HG02938 (cell line): ENCODE results near the gene CFAP74.

Experiments
- ATAC-seq: cut with Tn5 transposase; IDR thresholded peaks from one replicate; pipeline ENCODE4 v1.9.1; 2021; ENCODE audit warnings: mild to moderate bottlenecking, moderate library complexity; ENCODE audit not compliant: unreplicated experiment

Gene CFAP74

DNA sequence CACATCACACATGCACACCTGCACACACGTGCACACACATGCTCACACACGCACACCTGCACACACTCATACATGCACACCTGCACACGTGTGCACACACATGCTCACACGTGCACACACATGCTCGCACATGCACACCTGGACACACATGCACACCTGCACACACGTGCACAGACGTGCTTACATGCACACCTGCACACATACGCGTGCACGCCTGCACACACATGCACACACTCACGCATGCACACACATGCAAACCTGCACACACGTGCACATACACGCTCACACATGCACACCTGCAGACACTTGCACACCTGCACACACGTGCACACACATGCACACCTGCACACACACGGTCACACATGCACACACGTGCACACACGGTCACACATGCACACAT lies 32.6 kb downstream of the CFAP74 start:
- ATAC-seq: no peak

DNA sequence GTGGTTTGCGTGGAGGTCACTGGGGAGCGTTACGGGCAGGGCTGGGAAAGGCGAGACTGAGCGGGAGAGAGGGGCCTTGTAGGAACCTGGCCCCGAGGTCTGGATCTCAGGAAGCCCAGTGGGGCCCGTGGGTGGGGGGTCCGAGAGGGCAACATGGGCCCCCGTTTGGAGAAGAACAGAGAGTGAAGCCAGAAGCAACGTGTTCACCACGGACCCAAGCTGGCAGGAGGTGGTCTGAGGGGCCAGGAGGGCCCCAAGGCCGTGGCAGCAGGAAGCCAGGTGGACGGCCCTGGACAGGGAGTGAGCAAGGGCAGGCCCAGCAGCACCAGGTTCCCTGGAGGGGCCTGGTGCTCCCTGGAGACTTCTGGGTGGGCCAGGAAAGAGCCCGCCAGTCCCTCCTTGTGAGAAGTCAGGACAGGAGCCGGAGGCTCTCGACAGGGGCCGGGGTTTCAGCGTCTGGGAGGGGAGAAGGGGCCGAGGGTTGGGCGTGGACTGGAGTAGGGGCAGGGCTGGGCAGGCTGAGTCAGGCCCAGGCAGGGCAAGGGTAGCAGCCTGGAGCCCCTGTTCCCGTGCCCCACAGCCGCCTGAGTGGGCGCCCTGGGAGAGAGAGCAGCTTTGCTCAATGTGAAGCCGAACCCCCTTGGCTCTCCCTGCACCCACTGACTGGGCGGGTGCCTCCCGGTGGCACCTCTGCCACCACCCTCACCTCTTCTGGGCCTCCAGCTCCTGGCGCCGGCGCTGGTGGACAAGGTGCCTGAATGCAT lies 33.5 kb downstream of the CFAP74 start:
- no peak for ATAC-seq

DNA sequence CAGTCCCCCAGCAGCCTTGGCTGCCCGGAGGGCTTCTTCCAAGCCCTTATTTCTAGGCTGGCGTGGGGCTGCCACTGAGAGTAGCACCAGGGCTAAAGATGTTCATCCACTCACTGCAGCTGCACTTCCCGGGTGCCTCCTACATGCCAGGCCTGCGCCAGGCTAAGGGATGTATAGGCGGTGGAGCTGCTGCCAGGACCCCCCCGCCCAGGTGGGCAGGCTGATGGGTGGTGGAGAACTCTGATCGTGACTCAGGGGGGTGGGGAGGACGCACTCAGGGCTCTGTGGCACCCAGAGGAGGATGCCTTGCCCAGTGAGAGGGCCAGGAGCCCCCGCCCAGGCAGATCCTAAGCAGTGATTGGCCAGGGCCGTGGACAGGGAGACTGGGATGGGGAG lies 34.1 kb downstream of the CFAP74 start:
- ATAC-seq: no peak

DNA sequence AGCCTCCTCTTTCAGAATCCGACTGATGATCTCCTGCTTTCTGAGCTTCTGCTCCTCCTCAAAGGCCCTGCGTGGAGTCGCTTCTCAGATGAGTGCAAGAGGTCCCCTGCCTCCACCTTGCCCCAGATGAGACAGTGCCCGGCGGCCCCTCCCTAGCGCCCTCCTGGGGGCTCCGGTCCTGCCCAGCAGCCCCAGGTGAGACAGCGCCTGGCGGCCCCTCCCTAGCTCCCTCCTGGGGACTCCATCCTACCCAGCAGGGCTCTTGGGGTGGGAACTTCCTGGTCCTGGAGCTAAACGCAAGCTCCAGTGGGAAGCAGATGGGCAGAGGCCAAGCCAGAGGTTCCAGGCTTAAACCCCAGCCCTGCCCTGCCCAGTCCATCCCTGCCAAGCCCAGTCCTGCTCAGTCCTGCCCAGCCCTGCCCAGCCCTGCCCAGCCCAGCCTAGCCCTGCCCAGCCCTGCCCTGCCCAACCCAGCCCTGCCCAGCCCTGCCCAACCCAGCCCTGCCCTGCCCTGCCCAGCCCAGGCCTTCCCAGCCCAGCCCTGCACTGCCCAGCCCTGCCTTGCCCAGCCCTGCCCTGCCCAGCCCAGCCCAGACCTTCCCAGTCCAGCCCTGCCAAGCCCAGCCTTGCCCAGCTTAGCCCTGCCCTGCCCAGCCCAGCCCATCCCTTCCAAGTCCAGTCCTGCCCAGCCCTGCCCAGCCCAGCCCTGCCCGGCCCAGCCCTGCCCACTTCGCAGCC lies 34.6 kb downstream of the CFAP74 start:
- ATAC-seq: no peak

DNA sequence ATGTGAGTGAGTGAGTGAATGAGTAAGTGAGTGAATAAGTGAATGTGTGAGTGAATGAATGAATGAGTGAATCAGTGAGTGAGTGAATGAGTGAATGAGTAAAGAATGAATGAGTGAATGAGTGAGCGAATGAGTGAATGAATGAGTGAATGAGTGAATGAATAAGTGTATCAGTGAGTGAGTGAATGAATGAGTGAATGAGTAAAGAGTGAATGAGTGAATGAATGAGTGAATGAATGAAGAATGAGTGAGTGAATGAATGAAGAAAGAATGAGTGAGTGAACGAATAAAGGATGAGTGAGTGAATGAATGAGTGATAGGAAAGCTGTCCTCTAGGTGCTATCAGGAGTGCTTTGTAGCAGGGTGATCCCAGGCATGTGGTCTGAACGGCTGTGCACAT lies 35.7 kb downstream of the CFAP74 start:
- no peak for ATAC-seq

DNA sequence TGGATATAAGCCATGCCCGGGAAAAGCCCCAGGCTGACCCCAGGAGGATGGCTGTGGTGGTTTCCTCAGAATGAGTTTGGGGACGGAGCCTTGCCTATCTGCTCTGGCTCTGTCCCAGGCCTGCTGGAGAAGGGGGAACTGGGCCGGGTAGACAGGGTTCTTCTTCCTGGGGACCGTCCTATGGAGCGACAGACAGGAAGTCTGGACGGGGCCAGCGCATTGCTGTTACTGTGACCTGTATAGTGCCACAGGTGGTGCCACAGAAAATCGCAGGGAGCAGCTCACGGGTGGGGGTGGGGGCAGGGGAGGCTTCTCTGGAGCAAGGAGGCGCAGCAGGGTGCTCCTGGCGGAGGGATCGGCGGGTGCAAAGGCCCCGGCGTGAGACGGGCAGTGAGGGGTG lies 36.4 kb downstream of the CFAP74 start:
- no peak for ATAC-seq

DNA sequence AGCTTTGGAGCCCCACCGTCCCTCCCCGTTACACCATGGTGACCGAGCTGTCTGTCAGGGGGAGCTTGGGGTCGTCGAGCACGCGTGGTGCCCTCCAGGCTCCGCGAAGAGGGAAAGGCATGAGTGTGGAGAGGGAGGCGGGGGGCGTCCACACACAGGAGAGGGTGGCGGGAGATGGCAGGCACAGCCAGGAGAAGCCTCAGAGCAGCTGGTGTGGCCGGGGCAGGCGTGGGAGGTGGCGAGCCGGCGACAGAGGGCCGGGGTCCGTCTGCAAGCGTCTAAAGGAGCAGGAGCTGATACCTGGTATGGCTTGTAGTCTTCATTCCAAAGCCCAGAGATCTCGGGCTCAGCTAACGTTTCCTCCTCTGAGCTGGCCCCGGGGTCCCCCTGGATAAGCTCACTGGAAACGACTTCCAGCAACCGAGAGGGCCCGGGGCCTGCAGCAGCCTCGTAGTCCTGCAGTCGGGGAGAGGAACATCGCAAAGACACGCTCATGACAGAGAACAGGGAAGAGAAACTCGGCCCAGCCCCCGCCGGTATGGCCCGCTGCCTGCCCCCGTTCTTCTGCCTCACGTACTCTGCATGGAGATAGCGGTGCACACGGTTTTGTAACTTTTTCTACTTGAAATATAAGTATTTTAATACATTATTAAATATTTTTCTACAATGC lies 37.4 kb downstream of the CFAP74 start:
- no peak for ATAC-seq

DNA sequence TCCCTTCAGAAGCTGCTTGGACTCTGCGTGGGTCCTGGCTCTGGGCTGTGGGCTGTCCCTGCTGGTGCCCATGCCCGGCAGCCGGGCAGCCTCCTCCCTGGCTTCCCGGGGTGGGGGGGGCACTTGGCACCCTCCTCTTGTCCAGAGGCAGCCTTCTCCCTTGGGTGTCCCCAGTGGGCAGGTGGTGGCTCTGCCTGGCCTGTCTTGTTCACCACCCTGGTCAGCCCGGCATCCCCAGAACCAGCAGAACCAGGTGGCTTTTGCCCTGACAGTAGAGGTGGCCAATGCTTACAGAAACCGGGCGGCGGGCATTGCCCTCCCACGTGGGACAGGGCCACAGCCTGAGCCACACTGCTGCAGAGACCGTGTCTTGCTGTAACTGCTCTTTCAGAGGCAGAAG lies 38.0 kb downstream of the CFAP74 start:
- ATAC-seq: no peak

DNA sequence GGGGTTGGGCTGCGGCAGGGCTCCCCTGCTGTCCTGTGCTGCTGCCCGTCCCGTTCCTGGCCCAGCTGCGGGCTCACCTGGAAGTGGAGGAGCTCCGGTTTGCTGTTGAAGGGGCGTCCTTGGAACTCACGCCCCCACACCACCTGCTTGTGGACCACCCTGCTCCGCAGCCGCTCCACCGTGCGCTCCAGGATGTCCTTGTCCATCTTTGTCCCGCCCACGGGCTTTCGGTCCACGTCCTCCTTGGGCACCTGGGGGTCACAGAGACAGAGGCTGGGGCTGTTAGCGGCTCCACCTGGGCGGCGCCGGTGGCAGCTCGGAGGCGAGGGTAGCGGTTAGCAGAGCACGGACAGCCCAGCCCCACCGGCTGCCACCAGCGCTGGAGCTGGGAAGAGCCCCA lies 38.8 kb downstream of the CFAP74 start:
- no peak for ATAC-seq

DNA sequence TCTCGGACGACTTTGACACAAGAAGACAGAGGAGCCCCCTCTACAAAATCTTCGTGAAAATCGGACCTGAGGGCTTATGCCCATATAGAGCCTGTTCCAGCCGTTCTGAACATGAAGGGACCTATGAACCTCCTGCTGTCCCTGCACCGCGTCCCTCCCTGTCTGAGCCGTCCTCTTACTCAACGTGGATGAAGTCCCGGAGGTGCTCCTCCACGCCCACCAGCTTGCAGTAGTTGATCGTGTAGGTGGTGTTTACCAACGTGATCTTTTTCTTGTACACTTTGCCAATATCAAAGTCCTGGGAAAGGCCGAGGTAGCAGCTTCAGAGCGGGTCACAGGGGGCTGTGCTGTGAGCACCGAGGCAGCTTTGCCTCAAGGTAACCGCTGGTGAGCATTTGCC lies 40.0 kb downstream of the CFAP74 start:
- ATAC-seq: no peak

DNA sequence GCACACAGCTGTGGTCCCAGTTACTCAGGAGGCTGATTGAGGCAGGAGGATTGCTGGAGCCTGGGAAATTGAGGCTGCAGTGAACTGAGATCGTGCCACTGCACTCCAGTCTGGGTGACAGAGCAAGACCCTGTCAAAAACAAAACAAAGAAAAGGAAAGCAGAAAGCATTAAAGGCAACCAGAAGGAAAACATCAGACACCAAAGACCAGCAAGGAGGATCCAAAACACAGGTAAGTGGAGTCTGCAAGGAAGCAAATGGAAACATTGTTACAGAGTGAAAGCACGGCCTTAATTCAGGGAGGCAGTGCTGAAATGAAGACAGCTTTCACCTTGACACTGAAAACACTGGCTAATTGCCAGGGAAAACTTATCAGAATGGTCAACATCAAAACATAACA lies 40.8 kb downstream of the CFAP74 start:
- ATAC-seq: no peak

DNA sequence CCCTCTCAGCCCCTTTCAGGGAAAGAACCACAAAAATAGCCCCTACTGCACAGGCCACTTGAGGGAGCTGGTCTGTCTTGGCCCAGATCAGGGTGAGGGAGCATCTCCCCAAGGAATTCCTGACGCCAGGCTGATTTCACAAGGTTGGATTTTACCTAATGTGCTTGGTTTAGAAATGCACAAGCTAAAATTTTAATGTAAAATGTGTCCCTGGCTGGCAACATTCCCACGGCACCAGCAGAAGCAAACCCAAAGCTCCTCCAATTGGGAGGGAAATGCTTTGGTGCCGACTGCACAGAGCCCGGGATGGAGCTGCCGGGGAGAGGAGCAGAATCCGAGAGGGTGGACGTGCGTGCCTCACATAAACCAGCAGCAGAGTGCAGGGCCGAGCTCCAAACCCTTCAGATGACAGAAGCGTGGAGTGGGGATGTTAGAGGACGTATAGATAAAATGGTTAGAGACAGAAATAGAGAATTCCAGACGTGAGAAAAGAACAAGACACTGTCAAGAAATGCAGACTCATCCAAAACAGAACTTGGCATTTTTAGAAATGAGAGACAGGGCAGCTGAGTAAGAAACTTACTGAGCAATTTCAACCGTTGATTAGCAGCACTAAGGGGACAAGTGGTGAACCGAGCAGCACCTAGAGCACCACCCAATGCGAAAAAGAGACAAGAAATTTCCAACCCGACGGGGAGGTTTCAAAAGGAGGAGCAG lies 42.9 kb downstream of the CFAP74 start:
- ATAC-seq: no peak

DNA sequence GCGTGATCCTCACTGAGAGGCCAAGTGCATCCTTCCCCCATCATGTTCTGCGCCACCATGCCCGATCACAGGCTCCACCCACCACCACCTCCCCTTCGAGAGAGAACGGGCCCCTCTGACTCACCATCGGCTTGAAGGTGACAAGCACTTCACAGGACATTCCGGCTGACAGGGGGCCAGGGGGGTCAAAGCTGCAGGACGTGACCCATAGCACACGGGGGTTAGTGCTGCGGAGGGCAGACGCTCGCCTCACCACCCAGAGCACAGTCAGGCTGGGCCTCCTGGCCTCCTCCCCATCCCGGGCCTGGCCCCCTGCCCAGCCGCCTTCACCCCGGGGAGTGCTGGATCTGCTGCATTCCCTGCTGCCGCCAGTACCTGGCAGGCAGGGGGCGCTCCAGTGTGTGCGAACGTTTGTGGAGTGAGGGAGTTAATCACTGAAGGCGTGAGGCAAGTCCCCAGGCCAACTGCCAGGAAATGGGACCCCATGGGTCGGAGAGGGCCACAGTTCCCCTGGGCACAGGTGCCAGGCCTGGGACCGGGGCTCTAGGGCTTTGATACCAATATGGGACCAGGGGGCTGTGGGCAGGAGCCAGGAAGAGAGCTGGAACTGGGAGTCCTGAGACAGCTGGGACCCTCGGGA lies 43.6 kb downstream of the CFAP74 start:
- no peak for ATAC-seq

DNA sequence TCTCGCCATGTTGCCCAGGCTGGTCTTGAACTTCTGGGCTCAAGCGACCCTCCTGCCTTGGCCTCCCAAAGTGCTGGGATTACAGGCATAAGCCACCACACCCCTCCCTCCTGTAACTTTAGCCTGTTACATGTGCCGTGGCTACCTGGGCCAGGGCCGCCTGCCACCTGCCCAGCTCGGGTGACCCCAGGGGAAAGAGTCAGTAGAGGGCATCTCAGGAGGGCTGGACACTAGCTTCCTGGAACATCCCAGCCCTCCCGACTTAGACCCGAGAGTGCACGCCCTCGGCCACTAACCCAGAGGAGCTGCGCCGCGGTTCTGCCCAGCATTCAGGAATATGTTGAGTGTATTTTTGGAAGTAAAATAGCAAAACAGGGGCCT lies 44.1 kb downstream of the CFAP74 start:
- no peak for ATAC-seq

DNA sequence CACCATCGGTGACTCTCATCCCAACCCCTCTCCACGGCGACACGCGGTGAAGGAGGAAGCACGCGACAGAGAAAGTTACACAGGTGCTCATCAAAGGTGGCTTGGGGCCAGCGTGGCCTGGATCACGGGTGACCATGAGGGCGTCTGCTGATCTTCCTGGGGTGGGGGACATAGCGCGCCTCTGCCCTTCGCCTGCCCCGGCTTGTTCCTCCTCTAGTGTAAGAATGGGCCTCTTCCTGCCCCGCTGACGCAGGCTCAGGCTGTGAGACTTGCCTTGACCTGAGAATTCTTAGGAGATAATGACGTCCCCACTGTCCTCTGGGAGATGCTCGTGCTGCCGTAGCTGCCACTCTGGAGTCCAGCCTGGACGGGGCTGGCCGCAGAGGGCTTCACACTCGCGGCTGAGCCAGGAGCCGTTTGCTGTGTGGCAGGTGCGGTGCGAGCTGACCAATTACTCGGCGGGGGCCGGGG lies 45.5 kb downstream of the CFAP74 start:
- ATAC-seq: no peak

DNA sequence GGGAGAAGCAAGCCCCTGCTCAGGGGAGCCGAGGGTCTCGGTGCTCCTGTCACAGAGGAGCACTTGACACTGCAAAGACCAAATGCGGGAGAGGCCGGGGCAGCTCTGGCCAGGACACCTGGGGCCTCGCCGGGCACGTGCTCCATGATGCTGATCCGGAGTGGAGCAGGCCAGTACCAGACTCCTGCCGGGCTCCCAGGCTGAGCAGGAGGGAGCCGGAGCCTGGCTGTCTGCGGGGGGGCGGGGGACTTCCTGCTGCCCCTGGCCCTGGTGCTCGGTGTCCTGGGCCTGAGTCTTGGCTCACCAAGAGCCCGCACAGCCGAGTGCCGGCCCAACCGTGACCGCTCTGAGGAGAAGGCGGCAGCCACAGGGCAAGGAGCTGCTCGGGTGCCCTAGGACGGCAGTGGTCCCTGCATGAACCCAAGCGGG lies 46.0 kb downstream of the CFAP74 start:
- ATAC-seq: no peak

DNA sequence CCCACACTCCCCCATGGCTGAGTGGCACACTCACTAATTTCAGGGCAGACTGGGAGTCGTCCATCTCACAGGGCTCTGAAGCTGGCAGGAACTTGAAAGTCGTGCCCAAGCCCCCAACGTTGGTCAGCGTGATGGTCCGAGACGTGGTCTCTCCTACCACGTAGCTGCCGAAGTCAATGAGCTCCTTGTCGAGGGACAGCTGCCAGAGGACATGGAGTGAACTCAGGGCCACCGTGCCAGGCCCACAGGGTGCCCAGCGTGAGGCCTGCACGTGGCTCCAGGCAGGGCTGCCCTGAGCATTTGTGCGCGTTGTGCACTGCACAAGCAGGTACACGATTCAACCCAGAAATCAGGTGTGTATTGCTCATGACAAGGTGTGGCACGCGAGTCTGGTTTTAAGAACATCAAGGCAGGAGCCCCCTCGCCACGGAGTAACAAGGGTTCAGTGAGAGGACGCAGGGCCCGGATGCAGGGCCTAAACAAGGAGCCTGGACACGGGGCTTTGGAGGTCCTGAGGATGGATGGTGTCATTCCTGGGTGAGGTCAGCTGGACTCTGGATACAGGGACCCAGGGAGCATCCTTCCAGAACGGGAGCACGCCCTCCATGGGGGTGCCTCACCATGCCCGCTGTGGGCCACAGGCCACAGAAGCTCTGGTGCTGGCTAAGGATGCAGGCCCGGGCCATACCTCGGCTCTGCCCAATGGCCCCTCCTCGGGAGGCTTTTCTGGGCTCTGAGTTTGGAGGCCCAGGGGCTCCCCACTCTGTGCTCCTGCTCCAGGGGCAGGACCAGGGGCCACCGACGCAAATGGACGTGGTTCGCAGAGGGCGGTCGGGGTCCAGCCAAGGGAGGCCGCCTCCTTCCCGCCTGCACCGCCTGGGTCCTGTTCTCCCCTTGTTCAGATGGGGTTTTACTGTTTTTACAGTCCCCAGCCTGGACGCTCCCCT lies 46.7 kb downstream of the CFAP74 start:
- ATAC-seq: no peak

DNA sequence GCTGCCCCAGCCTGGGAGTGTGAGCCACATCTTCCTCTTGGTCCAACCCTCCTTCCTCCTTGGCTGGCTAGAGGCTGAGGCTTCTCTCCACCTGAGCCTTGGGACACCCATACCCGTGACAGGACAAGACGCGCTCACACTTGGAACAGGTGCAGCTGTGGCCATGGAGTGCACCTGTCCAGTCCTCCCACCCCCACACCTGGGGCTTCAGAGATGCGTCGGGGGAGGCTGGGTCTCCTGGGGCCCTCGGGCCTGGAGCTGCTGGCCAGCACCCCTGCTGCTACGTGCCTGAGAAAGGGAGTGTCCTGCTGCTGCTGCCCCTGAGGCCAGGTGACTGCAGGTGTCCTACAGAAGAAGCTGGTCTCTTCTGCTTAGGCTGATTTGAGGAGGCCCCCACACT lies 47.5 kb downstream of the CFAP74 start:
- ATAC-seq: no peak

DNA sequence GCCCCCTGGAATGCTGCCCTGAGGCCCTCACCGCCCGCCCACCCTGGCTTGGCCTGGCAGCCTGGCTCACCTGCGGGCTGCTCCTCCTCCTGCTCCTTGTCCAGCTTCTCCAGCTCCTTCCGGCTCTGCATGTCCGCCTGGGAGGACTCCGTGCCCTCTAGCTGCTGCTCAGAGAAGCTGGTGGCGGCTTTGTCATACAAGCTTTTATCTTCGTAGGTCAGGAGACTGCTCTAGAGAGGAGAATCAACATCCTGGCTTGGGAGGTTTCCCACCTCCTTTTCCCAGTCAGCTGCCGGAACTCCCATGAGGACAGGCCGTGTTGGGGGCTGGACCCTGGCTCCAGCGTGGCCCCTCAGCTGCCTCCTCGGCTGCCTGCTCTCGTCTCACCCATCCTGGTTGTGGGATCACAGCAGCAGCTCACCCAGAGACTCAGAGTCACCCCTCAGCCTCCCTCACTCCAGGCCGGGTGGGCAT lies 47.9 kb downstream of the CFAP74 start:
- no peak for ATAC-seq
